Fibroblast of lung (primary cell): ENCODE results near the gene SOX12.

ENCODE experiments used
- CTCF ChIP-seq, 2 donors: IDR thresholded peaks in 1 of 2; conservative IDR thresholded peaks in 1 of 2; 1 replicate in 1 of 2; 2 replicates in 1 of 2; pipeline ENCODE4 v1.5.1; 2011 to 2012; ENCODE audit warnings: low read length in 2 of 2, control low read depth in 1 of 2, inconsistent platforms in 1 of 2, low read depth in 1 of 2, mild to moderate bottlenecking in 1 of 2
- EZH2 ChIP-seq: IDR thresholded peaks from 2 replicates; pipeline ENCODE4 v1.5.1; 2012; ENCODE audit warnings: low read length, control low read depth, mild to moderate bottlenecking; ENCODE audit errors: missing control alignments

DNA sequence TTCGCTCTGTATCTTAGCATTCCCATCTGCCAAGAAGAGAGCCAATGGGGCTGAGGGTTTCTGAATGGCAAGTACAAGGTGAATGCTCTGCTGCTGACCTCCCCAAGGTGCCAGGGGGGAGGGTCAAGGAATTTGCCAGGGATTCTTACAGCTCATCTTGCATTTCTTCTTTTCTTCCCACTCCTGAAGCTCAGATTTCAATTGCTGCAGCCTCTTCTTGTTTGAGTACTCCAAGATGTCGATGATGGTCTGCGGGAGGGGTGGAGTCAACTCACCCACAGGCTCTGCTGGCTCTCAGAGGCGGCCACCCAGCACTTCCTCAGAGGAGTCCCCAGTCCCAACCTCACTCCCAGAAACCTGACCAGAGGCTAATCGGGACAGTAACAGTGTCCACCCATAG lies 47.2 kb upstream of the SOX12 start:
- TF ChIP-seq CTCF (conservative IDR thresholded peaks at IDR 0.05 in 1 of 2, IDR thresholded peaks at IDR 0.05 in 1 of 2; ENCODE audit: low read depth in 1 of 2, low read length in 2 of 2) (no peak), EZH2 (no peak)
